Measurements from ENCODE around the gene AGAP3.

GRCh38 chr7:151139071-151139790 is 53.0 kb downstream of the AGAP3 start:
- TF ChIP-seq POLR2AphosphoS5 (IDR thresholded peaks at IDR 0.05; ENCODE audit: low read depth, low read length) = no peak
- no peak for TF ChIP-seq REST (IDR thresholded peaks at IDR 0.05; ENCODE audit: insufficient read depth in 1 of 2, low read depth in 2 of 2, low read length in 2 of 2)

All from PFSK-1 (cell line).